GM21367 (cell line): Measurements from ENCODE around the gene TLCD3B.
"Not testable (repeated sequence)": the region's sequence is repeated elsewhere in the genome, so short reads cannot be mapped to it uniquely, and the experiment has no call there.

Experiments
- ATAC-seq: cut with Tn5 transposase; IDR thresholded peaks from one replicate; pipeline ENCODE4 v1.9.1; 2021; ENCODE audit not compliant: unreplicated experiment

Gene TLCD3B

GRCh38 chr16:30060836-30061554, 29.9 kb upstream of the TLCD3B start:
- ATAC-seq = no peak

- no peak for ATAC-seq
Measured at GRCh38 chr16:30060346-30060745, 29.3 kb upstream of the TLCD3B start.

GRCh38 chr16:30054959-30055553, 24.0 kb upstream of the TLCD3B start:
- ATAC-seq = no peak

GRCh38 chr16:30054451-30054850, 23.4 kb upstream of the TLCD3B start:
- no peak for ATAC-seq

- ATAC-seq = no peak
Measured at GRCh38 chr16:30053376-30054015, 22.4 kb upstream of the TLCD3B start.

GRCh38 chr16:30052671-30053372, 21.8 kb upstream of the TLCD3B start:
- no peak for ATAC-seq

- no peak for ATAC-seq
Measured at GRCh38 chr16:30051518-30051917, 20.4 kb upstream of the TLCD3B start.

- no peak for ATAC-seq
Measured at GRCh38 chr16:30049871-30050270, 18.8 kb upstream of the TLCD3B start.

GRCh38 chr16:30046588-30046987, 15.5 kb upstream of the TLCD3B start:
- ATAC-seq = no peak

GRCh38 chr16:30046178-30046577, 15.1 kb upstream of the TLCD3B start:
- no peak for ATAC-seq

- ATAC-seq = no peak
Measured at GRCh38 chr16:30041841-30042240, 10.8 kb upstream of the TLCD3B start.

GRCh38 chr16:30040690-30041089, 9.6 kb upstream of the TLCD3B start:
- not testable (repeated sequence) for ATAC-seq

- ATAC-seq = no peak
Measured at GRCh38 chr16:30040221-30040620, 9.2 kb upstream of the TLCD3B start.

- ATAC-seq = no peak
Measured at GRCh38 chr16:30033270-30033669, 2.2 kb upstream of the TLCD3B start.

- ATAC-seq = no peak
Measured at GRCh38 chr16:30032083-30032819, 1.2 kb upstream of the TLCD3B start.

GRCh38 chr16:30031477-30031918, 427 bp upstream of the TLCD3B start:
- no peak for ATAC-seq

GRCh38 chr16:30030011-30030685, 923 bp downstream of the TLCD3B start:
- ATAC-seq = no peak

- ATAC-seq = no peak
Measured at GRCh38 chr16:30028438-30029076, 2.5 kb downstream of the TLCD3B start.

- no peak for ATAC-seq
Measured at GRCh38 chr16:30027588-30028437, 3.3 kb downstream of the TLCD3B start.
